DOHH2 (cell line): Measurements from ENCODE around the gene MALAT1.

ENCODE experiments used
- CTCF ChIP-seq: fragments of 200-600 bp; sonication (generic); IDR thresholded peaks from one replicate; pipeline ENCODE4 v1.5.1; 2014; ENCODE audit warnings: antibody characterized with exemption, mild to moderate bottlenecking, low read depth, low read length; ENCODE audit not compliant: poor library complexity, severe bottlenecking
- EZH2phosphoT487 ChIP-seq: fragments of 200-600 bp; sonication (generic); IDR thresholded peaks from 2 replicates; pipeline ENCODE4 v1.6.1; 2017; ENCODE audit warnings: borderline replicate concordance, mild to moderate bottlenecking, antibody characterized with exemption, low read length, moderate library complexity, mixed read lengths

GRCh38 chr11:65528819-65529350 lies 30.0 kb downstream of the MALAT1 start:
- TF ChIP-seq CTCF (no peak), EZH2phosphoT487 (no peak)
